GM23338 (cell line): ENCODE measurements around the gene APC.

Experiments used
- CTCF ChIP-seq, 2 experiments: fragments of 200-600 bp in 1 of 2; sonication (generic) in 1 of 2; conservative IDR thresholded peaks; 2 replicates each; pipeline versions ENCODE4 v1.5.1 to v1.6.1; 2016 to 2017; ENCODE audit warnings: antibody characterized with exemption in 2 of 2, low read depth in 2 of 2, mild to moderate bottlenecking in 2 of 2, moderate library complexity in 1 of 2
- EZH2 ChIP-seq: fragments of 200-600 bp; sonication (generic); IDR thresholded peaks from one replicate; pipeline ENCODE4 v1.8.0; 2017; ENCODE audit warnings: antibody characterized with exemption, mild to moderate bottlenecking, low read depth; ENCODE audit not compliant: unreplicated experiment
- EZH2phosphoT487 ChIP-seq: fragments of 200-600 bp; sonication (generic); IDR thresholded peaks from one replicate; pipeline ENCODE4 v1.8.1; 2018; ENCODE audit warnings: antibody characterized with exemption; ENCODE audit not compliant: unreplicated experiment
- REST ChIP-seq: IDR thresholded peaks from one replicate; pipeline ENCODE4 v1.6.1; 2018; ENCODE audit warnings: antibody characterized with exemption; ENCODE audit not compliant: unreplicated experiment

- TF ChIP-seq CTCF (conservative IDR thresholded peaks at IDR 0.05; ENCODE audit: low read depth in 2 of 2) (no peak), EZH2 (no peak), EZH2phosphoT487 (no peak), REST (no peak)
Observed at GRCh38 chr5:112824197-112824596, 86.5 kb downstream of the APC start.
